ENCODE data around the gene LPCAT1.

The LPCAT1 gene

DNA sequence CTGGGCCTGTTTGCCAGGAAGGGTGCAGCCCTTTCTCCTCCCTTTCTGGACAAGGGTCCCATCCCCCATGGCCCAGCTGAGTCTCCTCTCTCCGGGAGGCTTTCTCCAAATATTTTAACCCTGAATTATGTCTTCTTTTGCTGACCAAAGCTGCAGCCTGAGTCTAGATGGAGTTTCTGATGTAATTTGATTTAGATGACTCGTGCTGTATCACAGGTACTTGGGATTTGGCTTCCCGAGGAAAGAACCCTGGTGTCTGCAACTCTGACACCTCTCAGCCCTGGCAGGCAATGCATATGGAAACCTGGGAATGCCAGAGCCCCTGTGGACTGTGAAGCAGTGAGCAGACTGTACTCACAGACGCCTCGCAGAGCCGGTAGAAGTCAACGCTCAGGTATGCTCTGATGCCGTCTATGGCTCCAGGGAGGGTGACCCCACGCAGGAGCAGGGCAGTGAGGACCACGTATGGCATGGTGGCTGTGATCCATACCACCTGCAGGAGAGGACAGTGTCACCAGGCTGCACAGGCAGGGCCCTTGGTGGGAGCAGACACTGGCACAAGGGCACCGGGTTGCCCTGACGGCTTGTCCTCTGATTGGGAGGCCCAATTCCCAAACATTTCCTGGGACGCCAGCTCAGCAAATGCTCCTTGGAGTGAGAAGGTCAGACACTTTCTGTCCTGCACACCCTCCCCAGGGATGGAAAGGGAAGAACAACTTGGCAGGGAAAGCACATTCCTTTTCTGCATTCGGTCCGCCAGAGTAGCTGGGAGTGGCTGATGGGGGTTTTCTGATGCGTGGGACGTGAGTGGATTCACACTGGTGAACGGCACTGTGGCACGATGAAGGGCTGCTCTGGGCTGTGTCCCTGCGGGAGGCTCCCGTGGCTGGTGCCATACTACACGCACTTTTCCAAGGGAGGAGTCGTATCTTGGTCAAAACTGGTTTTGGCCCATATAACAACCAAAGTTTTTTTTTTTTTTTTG is 103.3 kb downstream of the LPCAT1 start:
- DNase-seq (ENCODE audit: low read depth) = no peak

GRCh38 chr5:1419476-1420210 is 104.1 kb downstream of the LPCAT1 start:
- DNase-seq (ENCODE audit: low read depth) = no peak
- TF ChIP-seq, protein P1, sequence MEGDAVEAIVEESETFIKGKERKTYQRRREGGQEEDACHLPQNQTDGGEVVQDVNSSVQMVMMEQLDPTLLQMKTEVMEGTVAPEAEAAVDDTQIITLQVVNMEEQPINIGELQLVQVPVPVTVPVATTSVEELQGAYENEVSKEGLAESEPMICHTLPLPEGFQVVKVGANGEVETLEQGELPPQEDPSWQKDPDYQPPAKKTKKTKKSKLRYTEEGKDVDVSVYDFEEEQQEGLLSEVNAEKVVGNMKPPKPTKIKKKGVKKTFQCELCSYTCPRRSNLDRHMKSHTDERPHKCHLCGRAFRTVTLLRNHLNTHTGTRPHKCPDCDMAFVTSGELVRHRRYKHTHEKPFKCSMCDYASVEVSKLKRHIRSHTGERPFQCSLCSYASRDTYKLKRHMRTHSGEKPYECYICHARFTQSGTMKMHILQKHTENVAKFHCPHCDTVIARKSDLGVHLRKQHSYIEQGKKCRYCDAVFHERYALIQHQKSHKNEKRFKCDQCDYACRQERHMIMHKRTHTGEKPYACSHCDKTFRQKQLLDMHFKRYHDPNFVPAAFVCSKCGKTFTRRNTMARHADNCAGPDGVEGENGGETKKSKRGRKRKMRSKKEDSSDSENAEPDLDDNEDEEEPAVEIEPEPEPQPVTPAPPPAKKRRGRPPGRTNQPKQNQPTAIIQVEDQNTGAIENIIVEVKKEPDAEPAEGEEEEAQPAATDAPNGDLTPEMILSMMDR (IDR thresholded peaks at IDR 0.05; ENCODE audit: insufficient read depth, low read depth, low read length, missing control alignments) = no peak
- H3K4me3 ChIP-seq (ENCODE audit: low read length) = no peak overlapping the region

More for the DNA sequence above, 103.3 kb downstream of the LPCAT1 start:
- TF ChIP-seq, protein P1 (IDR thresholded peaks at IDR 0.05; ENCODE audit: insufficient read depth, low read depth, low read length, missing control alignments) = no peak
- no peak overlapping the region for H3K4me3 ChIP-seq (ENCODE audit: low read length)

- H3K4me3 ChIP-seq (ENCODE audit: low read length) = no peak overlapping the region
- no peak for DNase-seq (ENCODE audit: low read depth)
- TF ChIP-seq, protein P1 (IDR thresholded peaks at IDR 0.05; ENCODE audit: insufficient read depth, low read depth, low read length, missing control alignments) = no peak
These were observed 104.9 kb downstream of the LPCAT1 start for GRCh38 chr5:1418921-1419280.

DNA sequence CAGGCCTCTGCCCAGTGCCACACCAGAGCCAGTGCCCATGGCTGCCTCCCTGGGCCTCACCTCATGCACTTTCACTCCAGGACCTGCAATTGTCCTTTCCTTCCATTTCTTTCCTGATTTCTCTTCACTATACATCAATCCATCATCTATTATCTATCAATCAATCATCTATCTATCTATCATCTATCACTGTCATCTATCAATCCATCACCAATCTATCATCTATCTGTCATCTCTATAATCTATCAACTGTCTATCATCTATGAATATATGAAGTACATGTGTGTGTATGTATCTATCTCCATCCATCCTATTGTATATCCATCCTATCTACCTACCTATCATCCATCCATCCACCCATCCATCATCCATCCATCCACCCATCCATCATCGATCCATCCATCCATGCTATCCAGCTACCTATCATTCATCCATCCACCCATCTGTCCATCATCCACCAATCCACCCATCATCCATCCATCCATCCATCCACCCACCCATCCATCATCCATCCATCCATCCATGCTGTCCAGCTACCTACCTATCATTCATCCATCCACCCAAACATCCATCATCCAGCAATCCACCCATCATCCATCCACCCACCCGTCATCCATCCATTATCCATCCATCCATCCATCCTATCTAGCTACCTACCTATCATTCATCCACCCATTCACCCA is 105.4 kb downstream of the LPCAT1 start:
- TF ChIP-seq, protein P1 (IDR thresholded peaks at IDR 0.05; ENCODE audit: insufficient read depth, low read depth, low read length, missing control alignments) = no peak
- H3K4me3 ChIP-seq (ENCODE audit: low read length) = no peak overlapping the region
- no peak for DNase-seq (ENCODE audit: low read depth)

DNA sequence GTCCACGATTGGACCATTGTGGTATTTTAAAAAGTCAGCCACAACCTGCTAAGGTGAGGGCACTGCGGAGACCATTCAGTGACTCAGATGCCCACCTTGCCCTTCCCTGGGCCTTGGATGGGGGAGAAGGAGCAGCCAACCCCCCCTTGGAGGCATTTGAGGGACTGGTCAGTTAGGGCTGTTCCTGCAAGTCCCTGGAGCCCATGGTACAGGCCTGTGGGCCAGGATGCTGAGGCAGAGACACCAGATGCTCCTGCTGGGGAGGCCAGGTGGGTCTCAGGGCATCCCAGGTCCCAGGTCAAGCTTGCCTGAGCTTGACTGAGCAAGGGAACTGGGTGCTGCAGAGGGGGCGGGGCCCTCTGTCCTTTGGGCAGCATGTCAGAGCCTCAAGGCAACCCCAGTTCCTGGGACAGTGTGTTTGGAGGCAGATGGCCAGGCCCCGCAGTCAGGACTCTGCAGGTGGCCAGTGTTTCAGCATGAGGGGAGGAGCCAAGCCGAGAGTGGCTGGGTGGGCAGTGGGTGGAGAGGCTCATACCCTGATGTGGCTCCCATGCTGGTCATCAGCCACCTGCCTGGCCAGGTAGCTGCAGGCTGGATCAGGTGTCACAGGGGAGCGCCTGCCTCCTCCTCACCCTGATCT is 106.1 kb downstream of the LPCAT1 start:
- H3K4me3 ChIP-seq (ENCODE audit: low read length) = no peak overlapping the region
- DNase-seq (ENCODE audit: low read depth) = no peak
- TF ChIP-seq, protein P1 (IDR thresholded peaks at IDR 0.05; ENCODE audit: insufficient read depth, low read depth, low read length, missing control alignments) = no peak

- TF ChIP-seq, protein P1 (IDR thresholded peaks at IDR 0.05; ENCODE audit: insufficient read depth, low read depth, low read length, missing control alignments) = no peak
- H3K4me3 ChIP-seq (ENCODE audit: low read length) = no peak overlapping the region
- DNase-seq (ENCODE audit: low read depth) = no peak
These were observed 106.8 kb downstream of the LPCAT1 start for GRCh38 chr5:1416856-1417469.

Measured in epithelial cell of esophagus (primary cell).